Rectal smooth muscle tissue (tissue), 1 donor: ENCODE results near the gene AK4.
"Not testable (repeated sequence)": the region's sequence is repeated elsewhere in the genome, so short reads cannot be mapped to it uniquely, and the experiment has no call there.

ENCODE experiments used
- H3K27ac ChIP-seq: one replicate; pipeline ENCODE4 v1.7.0; 2013; ENCODE audit warnings: low read depth, low read length, inconsistent platforms
- H3K27me3 ChIP-seq: one replicate; pipeline ENCODE4 v1.7.0; 2013; ENCODE audit warnings: low read length; ENCODE audit not compliant: control insufficient read depth, insufficient read depth
- H3K36me3 ChIP-seq: one replicate; pipeline ENCODE4 v1.7.0; 2013; ENCODE audit warnings: low read length; ENCODE audit not compliant: control insufficient read depth, insufficient read depth
- H3K4me1 ChIP-seq: one replicate; pipeline ENCODE4 v1.7.0; 2013; ENCODE audit warnings: low read length; ENCODE audit not compliant: control insufficient read depth, insufficient read depth
- H3K4me3 ChIP-seq: one replicate; pipeline ENCODE4 v1.7.0; 2013; ENCODE audit warnings: low read length
- H3K9ac ChIP-seq: one replicate; pipeline ENCODE4 v1.7.0; 2013; ENCODE audit warnings: low read length

AK4 gene

GRCh38 chr1:65141394-65141793, 6.6 kb upstream of the AK4 start:
- Histone ChIP-seq H3K27ac (no peak overlapping the region), H3K36me3 (no peaks in the 10 kb centered on the region), H3K27me3 (no peaks in the 10 kb centered on the region), H3K4me3 (no peak overlapping the region), H3K9ac (peak overlapping the region; percentile 2), H3K4me1 (no peaks in the 10 kb centered on the region)

DNA sequence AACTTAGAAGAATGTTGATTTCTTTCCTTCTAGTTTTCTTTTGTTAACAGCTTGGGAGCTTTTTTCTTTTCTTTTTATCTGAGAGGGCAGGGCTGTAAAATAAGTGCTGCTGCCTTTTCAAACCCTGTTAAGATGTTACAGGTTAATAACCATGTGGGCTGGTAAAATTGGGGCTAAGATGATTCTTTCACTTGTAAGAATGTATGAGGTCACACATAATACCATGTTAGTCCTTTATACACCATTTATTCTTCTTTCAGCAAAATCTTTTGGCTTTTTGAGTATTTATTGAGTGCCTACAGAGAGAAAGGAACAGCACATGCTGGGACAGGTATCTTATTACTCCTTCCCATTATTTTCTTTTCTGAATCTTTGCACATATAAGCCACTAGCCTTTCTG, 6.1 kb upstream of the AK4 start:
- no peak overlapping the region for H3K27ac ChIP-seq
- H3K27me3 ChIP-seq = no peaks in the 10 kb centered on the region
- no peaks in the 10 kb centered on the region for H3K36me3 ChIP-seq
- H3K4me3 ChIP-seq = no peak overlapping the region
- peaks cover 1% of the 10 kb centered on the region for H3K4me1 ChIP-seq
- H3K9ac ChIP-seq = no peak overlapping the region

DNA sequence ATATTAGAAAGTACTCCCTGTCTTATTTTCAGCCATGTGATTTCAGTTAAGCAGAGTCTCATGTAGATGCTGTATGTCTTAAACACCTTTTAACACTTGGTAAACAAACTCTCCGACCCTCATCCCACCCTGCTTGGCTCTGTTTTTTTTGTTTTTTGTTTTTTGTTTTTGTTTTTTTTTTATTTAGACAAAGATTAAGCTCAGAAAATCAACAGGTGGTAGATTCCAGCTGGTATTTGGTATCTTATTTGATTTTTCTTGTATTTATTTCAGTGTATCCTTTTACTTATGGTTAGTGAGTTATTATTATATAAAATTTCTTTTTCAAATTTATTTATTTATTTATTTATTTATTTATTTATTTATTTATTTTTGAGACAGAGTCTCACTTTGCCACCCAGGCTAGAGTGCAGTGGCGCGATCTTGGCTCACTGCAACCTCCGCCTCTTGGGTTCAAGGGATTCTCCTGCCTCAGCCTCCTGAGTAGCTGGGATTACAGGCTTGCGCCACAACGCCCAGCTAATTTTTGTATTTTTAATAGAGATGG, 4.8 kb upstream of the AK4 start:
- H3K27me3 ChIP-seq, H3K4me3 ChIP-seq, H3K36me3 ChIP-seq, H3K4me1 ChIP-seq, H3K27ac ChIP-seq, H3K9ac ChIP-seq: not testable (repeated sequence)

DNA sequence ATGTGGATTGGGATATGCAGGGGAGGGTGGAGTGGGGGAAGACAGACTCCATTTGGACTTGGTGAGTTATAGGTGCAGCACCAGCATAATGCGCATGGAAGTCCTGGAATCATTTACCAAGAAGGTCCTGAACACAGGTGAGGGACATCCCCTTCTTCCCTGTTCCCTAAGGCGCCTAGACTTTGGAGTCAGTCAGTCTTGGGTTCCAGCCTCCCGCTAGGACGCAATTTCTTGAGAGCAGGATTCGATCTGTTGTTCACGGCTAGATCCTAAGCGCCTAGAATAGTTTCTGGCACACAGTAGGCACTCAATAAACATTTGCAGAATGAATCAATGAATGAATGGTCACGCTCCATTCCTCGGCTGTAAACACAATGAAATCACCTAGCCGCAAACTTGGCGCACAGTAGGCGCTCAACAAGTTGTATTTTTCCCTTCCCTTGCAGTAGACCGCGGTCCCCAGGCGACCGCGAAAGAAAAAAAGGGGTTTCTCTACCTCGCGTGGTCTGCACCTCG, 1.0 kb upstream of the AK4 start:
- H3K4me1 ChIP-seq = peaks cover 3% of the 10 kb centered on the region
- peak overlapping the region; percentile 91 for H3K27ac ChIP-seq
- no peaks in the 10 kb centered on the region for H3K36me3 ChIP-seq
- H3K4me3 ChIP-seq = peak overlapping the region; percentile 84
- no peak overlapping the region for H3K9ac ChIP-seq
- no peaks in the 10 kb centered on the region for H3K27me3 ChIP-seq

- peaks cover 3% of the 10 kb centered on the region for H3K4me1 ChIP-seq
- no peaks in the 10 kb centered on the region for H3K36me3 ChIP-seq
- H3K4me3 ChIP-seq = peak overlapping the region; percentile 84
- H3K9ac ChIP-seq = peak overlapping the region; percentile 56
- peak overlapping the region; percentile 91 for H3K27ac ChIP-seq
- no peaks in the 10 kb centered on the region for H3K27me3 ChIP-seq
These were observed 402 bp upstream of the AK4 start for GRCh38 chr1:65147424-65148177.

- peak overlapping the region; percentile 84 for H3K4me3 ChIP-seq
- peaks cover 3% of the 10 kb centered on the region for H3K4me1 ChIP-seq
- peak overlapping the region; percentile 13 for H3K9ac ChIP-seq
- peak overlapping the region; percentile 91 for H3K27ac ChIP-seq
- H3K27me3 ChIP-seq = no peaks in the 10 kb centered on the region
- H3K36me3 ChIP-seq = no peaks in the 10 kb centered on the region
These were observed 746 bp downstream of the AK4 start for GRCh38 chr1:65148548-65149350.

- Histone ChIP-seq H3K27me3 (no peaks in the 10 kb centered on the region), H3K4me3 (peak overlapping the region; percentile 84), H3K36me3 (no peaks in the 10 kb centered on the region), H3K27ac (peak overlapping the region; percentile 91), H3K4me1 (peaks cover 3% of the 10 kb centered on the region), H3K9ac (peak overlapping the region; percentile 13)
These were observed 1.5 kb downstream of the AK4 start for GRCh38 chr1:65149351-65150107.

DNA sequence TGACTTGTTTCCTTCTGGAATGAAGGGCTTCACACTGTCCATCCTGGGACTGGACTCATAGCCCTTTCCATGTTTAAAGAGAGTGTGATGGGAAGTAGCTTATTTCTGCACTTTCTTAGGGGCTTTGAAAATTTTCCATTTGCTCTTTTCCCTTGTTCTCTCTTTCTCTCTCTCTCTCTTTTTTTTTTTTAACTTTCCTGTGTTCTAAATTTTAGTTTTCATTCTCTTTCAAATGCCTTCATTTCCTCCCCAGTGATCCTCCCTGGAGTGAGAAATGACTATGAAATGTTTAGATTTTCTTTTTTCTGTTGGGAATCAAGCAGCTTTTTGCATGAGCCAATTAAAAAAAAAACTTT, 2.1 kb downstream of the AK4 start:
- Histone ChIP-seq H3K27me3 (no peaks in the 10 kb centered on the region), H3K36me3 (no peaks in the 10 kb centered on the region), H3K9ac (no peak overlapping the region), H3K4me3 (no peak overlapping the region), H3K27ac (peak overlapping the region; percentile 91), H3K4me1 (peaks cover 3% of the 10 kb centered on the region)

GRCh38 chr1:65150583-65151263, 2.7 kb downstream of the AK4 start:
- Histone ChIP-seq H3K4me1 (peaks cover 3% of the 10 kb centered on the region), H3K27ac (peak overlapping the region; percentile 91), H3K27me3 (no peaks in the 10 kb centered on the region), H3K36me3 (no peaks in the 10 kb centered on the region), H3K9ac (no peak overlapping the region), H3K4me3 (no peak overlapping the region)

- peaks cover 3% of the 10 kb centered on the region for H3K4me1 ChIP-seq
- no peak overlapping the region for H3K27ac ChIP-seq
These were observed 3.6 kb downstream of the AK4 start for GRCh38 chr1:65151641-65152040.

GRCh38 chr1:65153635-65154034, 5.6 kb downstream of the AK4 start:
- no peak overlapping the region for H3K27ac ChIP-seq
- no peaks in the 10 kb centered on the region for H3K27me3 ChIP-seq
- H3K4me3 ChIP-seq = no peak overlapping the region

More at GRCh38 chr1:65151641-65152040, 3.6 kb downstream of the AK4 start:
- no peaks in the 10 kb centered on the region for H3K36me3 ChIP-seq
- H3K4me3 ChIP-seq = no peak overlapping the region
- H3K9ac ChIP-seq = no peak overlapping the region
- no peaks in the 10 kb centered on the region for H3K27me3 ChIP-seq

More at GRCh38 chr1:65153635-65154034, 5.6 kb downstream of the AK4 start:
- H3K4me1 ChIP-seq = no peaks in the 10 kb centered on the region
- no peaks in the 10 kb centered on the region for H3K36me3 ChIP-seq
- H3K9ac ChIP-seq = no peak overlapping the region
